K562 (cell line): ENCODE results near the gene GFOD1. TPM values are rescaled to one million over a fixed set of nuclear protein-coding genes. Genes with fewer than 3 reads are reported as not detected.

ENCODE experiments used
- CBFA2T2 ChIP-seq: fragments of 450-650 bp; conservative IDR thresholded peaks from 2 replicates; pipeline ENCODE4 v1.6.1; 2017; ENCODE audit warnings: mild to moderate bottlenecking
- CEBPB ChIP-seq: fragments of 450-650 bp; IDR thresholded peaks from 2 replicates; pipeline ENCODE4 v1.6.1; 2016; ENCODE audit warnings: missing genetic modification characterization, missing compliant biosample characterization
- HDGF ChIP-seq: fragments of 450-650 bp; IDR thresholded peaks from 2 replicates; pipeline ENCODE4 v1.6.1; 2016
- NCOA6 ChIP-seq: fragments of 450-650 bp; IDR thresholded peaks from 2 replicates; pipeline ENCODE4 v1.6.1; 2017; ENCODE audit warnings: mild to moderate bottlenecking
- POLR3A ChIP-seq: IDR thresholded peaks from 2 replicates; pipeline ENCODE4 v1.6.1; 2011; ENCODE audit warnings: borderline replicate concordance, mild to moderate bottlenecking, moderate library complexity; ENCODE audit not compliant: insufficient read length, insufficient read depth; ENCODE audit errors: extremely low read depth
- TBL1XR1 ChIP-seq, 2 experiments: IDR thresholded peaks; 2 replicates each; pipeline ENCODE4 v1.6.1; 2012; ENCODE audit warnings: improper control_type of control experiment in 2 of 2, low read length in 2 of 2, mild to moderate bottlenecking in 1 of 2
- ZBTB1 ChIP-seq: sonication (generic); formaldehyde crosslinking; IDR thresholded peaks from 2 replicates; pipeline ENCODE4 v1.8.1; 2023; ENCODE audit warnings: missing genetic modification reagents, low read depth, mild to moderate bottlenecking, borderline replicate concordance
- ZFP1 ChIP-seq: fragments of 450-650 bp; formaldehyde crosslinking; IDR thresholded peaks from 2 replicates; pipeline ENCODE4 v1.4.0; 2020; ENCODE audit warnings: mild to moderate bottlenecking, mixed read lengths
- ZNF174 ChIP-seq: fragments of 250-450 bp; sonication (Bioruptor Pico); IDR thresholded peaks from 2 replicates; pipeline ENCODE4 v1.4.0; 2020; ENCODE audit warnings: mild to moderate bottlenecking
- ZNF224 ChIP-seq: sonication (generic); formaldehyde crosslinking; IDR thresholded peaks from 2 replicates; pipeline ENCODE4 v1.8.0; 2022; ENCODE audit warnings: mild to moderate bottlenecking, missing genetic modification reagents
- ZNF316 ChIP-seq: fragments of 450-650 bp; IDR thresholded peaks from 2 replicates; pipeline ENCODE4 v1.6.1; 2016
- ZNF707 ChIP-seq: fragments of 250-450 bp; sonication (Bioruptor Pico); conservative IDR thresholded peaks from 2 replicates; pipeline ENCODE4 v1.8.0; 2022; ENCODE audit warnings: inconsistent platforms, mild to moderate bottlenecking, moderate library complexity
- ZZZ3 ChIP-seq: fragments of 450-650 bp; IDR thresholded peaks from 2 replicates; pipeline ENCODE4 v1.6.1; 2016; ENCODE audit warnings: antibody characterized with exemption, mild to moderate bottlenecking, moderate library complexity
- polyA plus RNA-seq, 8 experiments: library from polyadenylated mRNA; depleted of rRNA in 4 of 8; stranded (reverse) in 5 of 8; unstranded in 3 of 8; fragments of >200 nt; fragmentation: Nextera tagmentation in 2 of 8; fragmentation: Illumina TruSeq in 1 of 8; extraction: Ambion mirVana in 2 of 8; extraction: Trizol in 1 of 8; gene quantifications; 2 replicates each; pipeline versions ENCODE4 v1.2.1 to v1.2.3, GENCODE V29; 2011 to 2014; ENCODE audit warnings: inconsistent platforms in 1 of 8, missing spikeins in 1 of 8
- total RNA-seq, 7 experiments: library from RNA; depleted of rRNA in 6 of 7; stranded (reverse); fragments of >200 nt in 6 of 7; fragmentation: Illumina TruSeq in 2 of 7; extraction: Trizol in 2 of 7; gene quantifications; 2 replicates each; pipeline versions ENCODE4 v1.2.1 to v1.2.3, GENCODE V29; 2011 to 2021; ENCODE audit warnings: low replicate concordance in 1 of 7
- TF ChIP-seq, protein P1 (sequence below): fragments of 450-650 bp; IDR thresholded peaks from 2 replicates; pipeline ENCODE4 v1.6.1; 2016; ENCODE audit warnings: missing biosample characterization, missing genetic modification characterization
- TF ChIP-seq, protein P2 (sequence below): fragments of 250-450 bp; sonication (Bioruptor Pico); IDR thresholded peaks from 2 replicates; pipeline ENCODE4 v1.4.0; 2020; ENCODE audit warnings: mild to moderate bottlenecking, moderate library complexity, borderline replicate concordance
- TF ChIP-seq, protein P3 (sequence below): sonication (generic); formaldehyde crosslinking; IDR thresholded peaks from 2 replicates; pipeline ENCODE4 v1.4.0; 2020; ENCODE audit warnings: mild to moderate bottlenecking, missing genetic modification reagents
- TF ChIP-seq, protein P4 (sequence below), 2 experiments: IDR thresholded peaks in 1 of 2; conservative IDR thresholded peaks in 1 of 2; 2 replicates each; pipeline ENCODE4 v1.6.1; 2016; ENCODE audit warnings: low read depth in 2 of 2, mild to moderate bottlenecking in 1 of 2, missing compliant biosample characterization in 1 of 2, missing genetic modification characterization in 1 of 2, moderate library complexity in 1 of 2

The GFOD1 gene
- total and polyA plus RNA-seq, 9 of the 15 experiments (the other 6 are each of a cell fraction or from before 2014, with no cell fraction given): 3.8 to 12.0 (median 8.2) TPM

DNA sequence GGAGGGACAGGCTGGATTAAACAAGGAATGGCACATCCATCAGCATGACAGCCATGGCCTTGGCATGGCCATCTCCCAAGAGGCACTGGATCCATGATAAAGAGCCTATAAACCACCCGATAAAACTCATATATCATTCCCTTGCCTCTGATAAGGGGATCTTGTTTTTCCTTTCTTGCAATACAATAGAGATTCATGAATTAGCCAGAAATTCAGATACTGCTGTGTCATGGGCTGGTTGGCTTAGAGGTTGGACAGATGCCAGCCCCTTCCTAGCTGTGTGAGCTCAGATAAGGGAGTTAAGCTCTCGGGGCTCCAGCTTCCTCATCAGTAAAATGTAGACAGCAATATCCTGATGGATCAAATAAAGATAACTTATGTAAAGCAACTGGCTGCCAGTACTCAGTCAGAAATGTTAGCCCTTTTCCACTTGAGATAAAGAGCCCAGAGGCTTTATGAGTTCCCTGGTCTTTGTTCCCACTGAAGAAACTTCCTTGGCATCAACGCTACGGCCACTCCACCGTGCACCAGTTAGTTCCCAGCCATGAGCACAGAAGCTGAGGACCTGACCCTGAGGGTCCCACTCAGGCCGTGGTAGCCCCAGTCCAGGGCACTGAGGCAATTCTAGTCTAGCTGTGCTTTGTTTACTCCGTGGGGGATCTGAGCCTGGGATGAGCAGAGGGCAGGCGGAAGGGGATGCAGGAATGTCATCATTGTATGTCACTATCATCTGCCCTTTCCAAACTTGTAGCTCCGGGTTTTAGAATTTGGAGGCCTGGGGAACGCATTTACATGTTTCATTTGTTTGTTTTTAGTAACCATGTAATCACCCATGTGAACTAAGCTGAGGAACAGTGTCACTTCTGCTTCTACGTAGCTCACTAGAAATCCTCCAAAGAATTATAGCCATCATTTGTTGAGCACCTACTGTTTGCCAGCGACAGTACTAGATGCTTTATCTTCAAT lies 91.8 kb downstream of the GFOD1 start (continued):
- no peak for TF ChIP-seq POLR3A
- TF ChIP-seq, protein P1, sequence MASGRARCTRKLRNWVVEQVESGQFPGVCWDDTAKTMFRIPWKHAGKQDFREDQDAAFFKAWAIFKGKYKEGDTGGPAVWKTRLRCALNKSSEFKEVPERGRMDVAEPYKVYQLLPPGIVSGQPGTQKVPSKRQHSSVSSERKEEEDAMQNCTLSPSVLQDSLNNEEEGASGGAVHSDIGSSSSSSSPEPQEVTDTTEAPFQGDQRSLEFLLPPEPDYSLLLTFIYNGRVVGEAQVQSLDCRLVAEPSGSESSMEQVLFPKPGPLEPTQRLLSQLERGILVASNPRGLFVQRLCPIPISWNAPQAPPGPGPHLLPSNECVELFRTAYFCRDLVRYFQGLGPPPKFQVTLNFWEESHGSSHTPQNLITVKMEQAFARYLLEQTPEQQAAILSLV: no peak
- peak in 1 of 2 experiments; percentile 93; a peak in 3 of 4 replicates for TF ChIP-seq TBL1XR1 (IDR thresholded peaks at IDR 0.05; ENCODE audit: low read length in 2 of 2)
- TF ChIP-seq, protein P2, sequence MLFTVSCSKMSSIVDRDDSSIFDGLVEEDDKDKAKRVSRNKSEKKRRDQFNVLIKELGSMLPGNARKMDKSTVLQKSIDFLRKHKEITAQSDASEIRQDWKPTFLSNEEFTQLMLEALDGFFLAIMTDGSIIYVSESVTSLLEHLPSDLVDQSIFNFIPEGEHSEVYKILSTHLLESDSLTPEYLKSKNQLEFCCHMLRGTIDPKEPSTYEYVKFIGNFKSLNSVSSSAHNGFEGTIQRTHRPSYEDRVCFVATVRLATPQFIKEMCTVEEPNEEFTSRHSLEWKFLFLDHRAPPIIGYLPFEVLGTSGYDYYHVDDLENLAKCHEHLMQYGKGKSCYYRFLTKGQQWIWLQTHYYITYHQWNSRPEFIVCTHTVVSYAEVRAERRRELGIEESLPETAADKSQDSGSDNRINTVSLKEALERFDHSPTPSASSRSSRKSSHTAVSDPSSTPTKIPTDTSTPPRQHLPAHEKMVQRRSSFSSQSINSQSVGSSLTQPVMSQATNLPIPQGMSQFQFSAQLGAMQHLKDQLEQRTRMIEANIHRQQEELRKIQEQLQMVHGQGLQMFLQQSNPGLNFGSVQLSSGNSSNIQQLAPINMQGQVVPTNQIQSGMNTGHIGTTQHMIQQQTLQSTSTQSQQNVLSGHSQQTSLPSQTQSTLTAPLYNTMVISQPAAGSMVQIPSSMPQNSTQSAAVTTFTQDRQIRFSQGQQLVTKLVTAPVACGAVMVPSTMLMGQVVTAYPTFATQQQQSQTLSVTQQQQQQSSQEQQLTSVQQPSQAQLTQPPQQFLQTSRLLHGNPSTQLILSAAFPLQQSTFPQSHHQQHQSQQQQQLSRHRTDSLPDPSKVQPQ (CRISPR knock-in tag): no peak
- TF ChIP-seq ZZZ3: no peak
- TF ChIP-seq HDGF: no peak
- TF ChIP-seq ZNF316: peak; percentile 98
- TF ChIP-seq ZNF224 (CRISPR knock-in tag): no peak
- TF ChIP-seq, protein P3, sequence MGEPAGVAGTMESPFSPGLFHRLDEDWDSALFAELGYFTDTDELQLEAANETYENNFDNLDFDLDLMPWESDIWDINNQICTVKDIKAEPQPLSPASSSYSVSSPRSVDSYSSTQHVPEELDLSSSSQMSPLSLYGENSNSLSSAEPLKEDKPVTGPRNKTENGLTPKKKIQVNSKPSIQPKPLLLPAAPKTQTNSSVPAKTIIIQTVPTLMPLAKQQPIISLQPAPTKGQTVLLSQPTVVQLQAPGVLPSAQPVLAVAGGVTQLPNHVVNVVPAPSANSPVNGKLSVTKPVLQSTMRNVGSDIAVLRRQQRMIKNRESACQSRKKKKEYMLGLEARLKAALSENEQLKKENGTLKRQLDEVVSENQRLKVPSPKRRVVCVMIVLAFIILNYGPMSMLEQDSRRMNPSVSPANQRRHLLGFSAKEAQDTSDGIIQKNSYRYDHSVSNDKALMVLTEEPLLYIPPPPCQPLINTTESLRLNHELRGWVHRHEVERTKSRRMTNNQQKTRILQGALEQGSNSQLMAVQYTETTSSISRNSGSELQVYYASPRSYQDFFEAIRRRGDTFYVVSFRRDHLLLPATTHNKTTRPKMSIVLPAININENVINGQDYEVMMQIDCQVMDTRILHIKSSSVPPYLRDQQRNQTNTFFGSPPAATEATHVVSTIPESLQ (CRISPR knock-in tag): no peak
- TF ChIP-seq ZNF174: no peak
- peak; percentile 56 for TF ChIP-seq CEBPB (tag)
- TF ChIP-seq, protein P4, sequence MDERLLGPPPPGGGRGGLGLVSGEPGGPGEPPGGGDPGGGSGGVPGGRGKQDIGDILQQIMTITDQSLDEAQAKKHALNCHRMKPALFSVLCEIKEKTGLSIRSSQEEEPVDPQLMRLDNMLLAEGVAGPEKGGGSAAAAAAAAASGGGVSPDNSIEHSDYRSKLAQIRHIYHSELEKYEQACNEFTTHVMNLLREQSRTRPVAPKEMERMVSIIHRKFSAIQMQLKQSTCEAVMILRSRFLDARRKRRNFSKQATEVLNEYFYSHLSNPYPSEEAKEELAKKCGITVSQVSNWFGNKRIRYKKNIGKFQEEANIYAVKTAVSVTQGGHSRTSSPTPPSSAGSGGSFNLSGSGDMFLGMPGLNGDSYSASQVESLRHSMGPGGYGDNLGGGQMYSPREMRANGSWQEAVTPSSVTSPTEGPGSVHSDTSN (CRISPR knock-in tag; IDR thresholded peaks at IDR 0.05; ENCODE audit: low read depth): peak; percentile 43; the same call in 1 of the 2 replicates
- TF ChIP-seq, protein P4 (tag; conservative IDR thresholded peaks at IDR 0.05; ENCODE audit: low read depth): peak; percentile 97
- TF ChIP-seq NCOA6: no peak
- no peak for TF ChIP-seq ZFP1 (CRISPR knock-in tag)
- no peak for TF ChIP-seq ZBTB1 (CRISPR knock-in tag)
- TF ChIP-seq ZNF707 (CRISPR knock-in tag): no peak
- peak; percentile 96 for TF ChIP-seq CBFA2T2
